Lower lobe of right lung (tissue), 2 donors: ENCODE data around the gene NKAP. TPM values are rescaled to one million over a fixed set of nuclear protein-coding genes. Genes with fewer than 3 reads are reported as not detected.
"Not testable (repeated sequence)": the region's sequence is repeated elsewhere in the genome, so short reads cannot be mapped to it uniquely, and the experiment has no call there.

Experiments
- ATAC-seq, 2 donors: fragments of 200-7000 bp; cut with Tn5 transposase; one replicate each; pipeline ENCODE4 v1.9.1; 2020 to 2022; ENCODE audit warnings: mild to moderate bottlenecking in 2 of 2, moderate library complexity in 2 of 2
- DNase-seq: peaks from one replicate; pipeline ENCODE4 v3.0.0-alpha.2; 2020
- H3K27ac ChIP-seq: fragments of 200-600 bp; one replicate; pipeline ENCODE4 v1.8.0; 2022
- H3K27me3 ChIP-seq: fragments of 200-600 bp; one replicate; pipeline ENCODE4 v1.8.0; 2022; ENCODE audit warnings: low read depth
- H3K36me3 ChIP-seq: fragments of 200-600 bp; one replicate; pipeline ENCODE4 v1.8.0; 2022; ENCODE audit warnings: mild to moderate bottlenecking
- H3K4me1 ChIP-seq: fragments of 200-600 bp; one replicate; pipeline ENCODE4 v1.8.0; 2022
- H3K4me3 ChIP-seq: fragments of 200-600 bp; one replicate; pipeline ENCODE4 v1.8.0; 2022; ENCODE audit warnings: mild to moderate bottlenecking
- H3K9me3 ChIP-seq: fragments of 200-600 bp; one replicate; pipeline ENCODE4 v1.8.0; 2022
- CTCF ChIP-seq: fragments of 200-600 bp; IDR thresholded peaks from one replicate; pipeline ENCODE4 v1.8.0; 2022; ENCODE audit warnings: antibody characterized with exemption, mild to moderate bottlenecking
- intact Hi-C: fragments of 100-400 bp; cut with DNase I; formaldehyde crosslinking; loops from one replicate; pipeline ENCODE4 v1.11.0; 2022
- total RNA-seq: library from RNA; stranded (reverse); fragmentation: NEBNext Ultra II Directional; extraction: Animal tissue kit (Norgen Biotek cat#: 25700); gene quantifications from one replicate; pipeline ENCODE4 v1.2.1, GENCODE V29; 2021
- donor health status: DM: no; HTN: yes; CAD: no; lungs with severe emphysema.

Gene NKAP
- total RNA-seq, 1 donor from 2014 or later = 8.8 TPM

- Histone ChIP-seq H3K36me3 (no peaks in the 10 kb centered on the region), H3K27me3 (peaks cover 9% of the 10 kb centered on the region), H3K27ac (no peak overlapping the region), H3K4me1 (no peaks in the 10 kb centered on the region), H3K4me3 (no peak overlapping the region), H3K9me3 (no peaks in the 10 kb centered on the region)
- no peak for TF ChIP-seq CTCF
- no peak for DNase-seq
- intact Hi-C loops = no loop called here
- no peak for ATAC-seq
These were observed 41.1 kb upstream of the NKAP start for GRCh38 chrX:119984652-119985051.

- H3K9me3 ChIP-seq = no peaks in the 10 kb centered on the region
- no peak overlapping the region for H3K4me3 ChIP-seq
- H3K36me3 ChIP-seq = no peaks in the 10 kb centered on the region
- DNase-seq = no peak
- intact Hi-C loops = no loop called here
- H3K27me3 ChIP-seq = no peaks in the 10 kb centered on the region
- no peak for ATAC-seq
- H3K27ac ChIP-seq = no peak overlapping the region
- TF ChIP-seq CTCF = no peak
- H3K4me1 ChIP-seq = no peaks in the 10 kb centered on the region
These were observed 39.9 kb upstream of the NKAP start for GRCh38 chrX:119983494-119983893.

GRCh38 chrX:119982145-119982544 is 38.6 kb upstream of the NKAP start:
- no peaks in the 10 kb centered on the region for H3K9me3 ChIP-seq
- H3K27ac ChIP-seq = no peak overlapping the region
- DNase-seq = no peak
- TF ChIP-seq CTCF = no peak
- intact Hi-C loops = no loop called here
- no peak overlapping the region for H3K4me3 ChIP-seq
- no peaks in the 10 kb centered on the region for H3K4me1 ChIP-seq
- no peaks in the 10 kb centered on the region for H3K27me3 ChIP-seq
- H3K36me3 ChIP-seq = no peaks in the 10 kb centered on the region
- ATAC-seq = no peak

- H3K4me1 ChIP-seq = no peaks in the 10 kb centered on the region
- DNase-seq = no peak
- no peak overlapping the region for H3K4me3 ChIP-seq
- intact Hi-C loops = no loop called here
- no peak overlapping the region for H3K27ac ChIP-seq
- no peaks in the 10 kb centered on the region for H3K36me3 ChIP-seq
- no peak for ATAC-seq
- peak; percentile 46 for TF ChIP-seq CTCF
- H3K27me3 ChIP-seq = no peaks in the 10 kb centered on the region
- no peaks in the 10 kb centered on the region for H3K9me3 ChIP-seq
These were observed 37.9 kb upstream of the NKAP start for GRCh38 chrX:119981286-119982070.

GRCh38 chrX:119977172-119977571 is 33.6 kb upstream of the NKAP start:
- intact Hi-C loops, H3K4me1 ChIP-seq, H3K27me3 ChIP-seq, H3K27ac ChIP-seq, ATAC-seq, DNase-seq, H3K4me3 ChIP-seq, H3K9me3 ChIP-seq, H3K36me3 ChIP-seq: not testable (repeated sequence)

- DNase-seq = no peak
- no peak overlapping the region for H3K4me3 ChIP-seq
- H3K27me3 ChIP-seq = no peaks in the 10 kb centered on the region
- no peaks in the 10 kb centered on the region for H3K4me1 ChIP-seq
- intact Hi-C loops = no loop called here
- TF ChIP-seq CTCF = no peak
- H3K36me3 ChIP-seq = no peaks in the 10 kb centered on the region
- no peaks in the 10 kb centered on the region for H3K9me3 ChIP-seq
- peak; percentile 60 to 87 for ATAC-seq
- no peak overlapping the region for H3K27ac ChIP-seq
These were observed 27.6 kb upstream of the NKAP start for GRCh38 chrX:119971184-119971583.
